Liver (tissue), 9 donors: Measurements from ENCODE around the gene WNT7B. TPM values are rescaled to one million over a fixed set of nuclear protein-coding genes. Genes with fewer than 3 reads are reported as not detected.

ENCODE experiments used
- DNase-seq: peaks from one replicate; pipeline ENCODE4 v3.0.0-alpha.2; 2017; ENCODE audit warnings: low spot score
- H3K27ac ChIP-seq, 2 donors: one replicate each; pipeline ENCODE4 v1.7.0; 2013; ENCODE audit warnings: inconsistent platforms in 2 of 2, low read length in 2 of 2, control low read depth in 1 of 2, low read depth in 1 of 2, mild to moderate bottlenecking in 1 of 2
- H3K27me3 ChIP-seq, 4 donors: one replicate each; pipeline versions ENCODE4 v1.6.1 to v1.7.0; 2013; ENCODE audit warnings: low read length in 3 of 4, inconsistent platforms in 1 of 4, mild to moderate bottlenecking in 1 of 4, moderate library complexity in 1 of 4; ENCODE audit not compliant: control insufficient read depth in 4 of 4, insufficient read depth in 4 of 4
- H3K36me3 ChIP-seq, 4 donors: one replicate each; pipeline versions ENCODE4 v1.6.1 to v1.7.0; 2013; ENCODE audit warnings: low read length in 3 of 4, mild to moderate bottlenecking in 3 of 4, low read depth in 1 of 4, moderate library complexity in 1 of 4; ENCODE audit not compliant: control insufficient read depth in 4 of 4, insufficient read depth in 3 of 4
- H3K4me1 ChIP-seq, 4 donors: one replicate each; pipeline versions ENCODE4 v1.6.1 to v1.7.0; 2013; ENCODE audit warnings: low read length in 3 of 4, mild to moderate bottlenecking in 3 of 4, moderate library complexity in 1 of 4; ENCODE audit not compliant: control insufficient read depth in 4 of 4, insufficient read depth in 4 of 4
- H3K4me3 ChIP-seq, 3 donors: one replicate each; pipeline versions ENCODE4 v1.6.1 to v1.7.0; 2013; ENCODE audit warnings: low read length in 3 of 3, control low read depth in 1 of 3, low read depth in 1 of 3, mild to moderate bottlenecking in 1 of 3
- H3K9ac ChIP-seq, 2 donors: one replicate each; pipeline ENCODE4 v1.7.0; 2013; ENCODE audit warnings: low read length in 2 of 2, mild to moderate bottlenecking in 2 of 2, moderate library complexity in 2 of 2, control low read depth in 1 of 2, low read depth in 1 of 2
- H3K9me3 ChIP-seq, 4 donors: one replicate each; pipeline versions ENCODE4 v1.6.1 to v1.7.0; 2013; ENCODE audit warnings: low read length in 3 of 4; ENCODE audit not compliant: control insufficient read depth in 4 of 4
- CTCF ChIP-seq: fragments of 150-350 bp; IDR thresholded peaks from 2 replicates; pipeline ENCODE4 v1.5.1; 2017; ENCODE audit warnings: improper control_type of control experiment, low read depth, low read length; ENCODE audit not compliant: missing input control
- EGR1 ChIP-seq, 2 donors: IDR thresholded peaks; 2 replicates each; pipeline ENCODE4 v1.6.1; 2016 to 2018; ENCODE audit warnings: antibody characterized with exemption in 2 of 2, low read depth in 2 of 2
- FOXA1 ChIP-seq: IDR thresholded peaks from 2 replicates; pipeline ENCODE4 v1.6.1; 2016; ENCODE audit warnings: antibody characterized with exemption
- FOXA2 ChIP-seq: IDR thresholded peaks from 2 replicates; pipeline ENCODE4 v1.6.1; 2016; ENCODE audit warnings: antibody characterized with exemption
- GABPA ChIP-seq, 2 donors: IDR thresholded peaks in 1 of 2; conservative IDR thresholded peaks in 1 of 2; 2 replicates each; pipeline ENCODE4 v1.6.1; 2016; ENCODE audit warnings: antibody characterized with exemption in 2 of 2, mild to moderate bottlenecking in 1 of 2, moderate library complexity in 1 of 2
- HNF4A ChIP-seq, 2 donors: conservative IDR thresholded peaks; 2 replicates each; pipeline ENCODE4 v1.6.1; 2016; ENCODE audit warnings: antibody characterized with exemption in 2 of 2, mild to moderate bottlenecking in 2 of 2
- HNF4G ChIP-seq: IDR thresholded peaks from 2 replicates; pipeline ENCODE4 v1.6.1; 2016; ENCODE audit warnings: antibody characterized with exemption
- JUND ChIP-seq, 2 donors: IDR thresholded peaks; 2 replicates each; pipeline ENCODE4 v1.6.1; 2016; ENCODE audit warnings: antibody characterized with exemption in 2 of 2
- MAX ChIP-seq: IDR thresholded peaks from 2 replicates; pipeline ENCODE4 v1.6.1; 2016; ENCODE audit warnings: antibody characterized with exemption
- NR2F2 ChIP-seq: IDR thresholded peaks from 2 replicates; pipeline ENCODE4 v1.6.1; 2016; ENCODE audit warnings: antibody characterized with exemption
- RAD21 ChIP-seq, 2 donors: IDR thresholded peaks; 2 replicates each; pipeline ENCODE4 v1.6.1; 2016; ENCODE audit warnings: antibody characterized with exemption in 2 of 2, mild to moderate bottlenecking in 2 of 2
- RXRA ChIP-seq, 2 donors: IDR thresholded peaks; 2 replicates each; pipeline ENCODE4 v1.6.1; 2017 to 2018; ENCODE audit warnings: antibody characterized with exemption in 2 of 2, mild to moderate bottlenecking in 1 of 2
- SP1 ChIP-seq: IDR thresholded peaks from 2 replicates; pipeline ENCODE4 v1.6.1; 2018; ENCODE audit warnings: antibody characterized with exemption, mild to moderate bottlenecking
- TAF1 ChIP-seq: conservative IDR thresholded peaks from 2 replicates; pipeline ENCODE4 v1.6.1; 2016; ENCODE audit warnings: antibody characterized with exemption, mild to moderate bottlenecking
- YY1 ChIP-seq: IDR thresholded peaks from 2 replicates; pipeline ENCODE4 v1.6.1; 2016; ENCODE audit warnings: antibody characterized with exemption, mild to moderate bottlenecking
- ZBTB33 ChIP-seq: IDR thresholded peaks from 2 replicates; pipeline ENCODE4 v1.6.1; 2016; ENCODE audit warnings: antibody characterized with exemption
- WGBS: extraction: QIAGEN DNeasy Blood & Tissue Kit; methylation state at CpG from one replicate; pipeline ENCODE4 v1.1.7; 2013; 5-methylcytosine and 5-hydroxymethylcytosine counted together
- polyA plus RNA-seq, 2 donors: library from polyadenylated mRNA; stranded (reverse) in 1 of 2; unstranded in 1 of 2; fragments of 200-250 nt in 1 of 2; fragments of >200 nt in 1 of 2; fragmentation: Nextera tagmentation in 1 of 2; extraction: Ambion mirVana in 1 of 2; gene quantifications; one replicate each; pipeline versions ENCODE4 v1.2.1 to v1.2.3, GENCODE V29; 2013 to 2015
- total RNA-seq, 2 donors: library from RNA; depleted of rRNA; stranded (reverse); fragments of >200 nt; gene quantifications; one replicate each; pipeline ENCODE4 v1.2.3, GENCODE V29; 2014
- TF ChIP-seq, protein P1 (sequence below): IDR thresholded peaks from 2 replicates; pipeline ENCODE4 v1.6.1; 2016; ENCODE audit warnings: antibody characterized with exemption
- TF ChIP-seq, protein P2 (sequence below): IDR thresholded peaks from 2 replicates; pipeline ENCODE4 v1.6.1; 2016; ENCODE audit warnings: antibody characterized with exemption, mild to moderate bottlenecking
- donor health status: healthy.
- donor health status: healthy.
- donor health status: healthy.
- donor health status: healthy.
- donor health status: healthy.

WNT7B gene
- total and polyA plus RNA-seq, 4 donors: 0.06 to 0.28 TPM; not detected in 2

- Histone ChIP-seq H3K27ac (no peak overlapping the region), H3K36me3 (no peaks in the 10 kb centered on the region), H3K27me3 (peaks cover 0 to 13% (median 0%) of the 10 kb centered on the region in 4 donors), H3K4me3 (no peak overlapping the region), H3K9me3 (no peaks in the 10 kb centered on the region), H3K9ac (no peak overlapping the region), H3K4me1 (no peaks in the 10 kb centered on the region)
- TF ChIP-seq MAX (no peak), EGR1 (IDR thresholded peaks at IDR 0.05; ENCODE audit: low read depth in 2 of 2) (no peak), RAD21 (IDR thresholded peaks at IDR 0.05) (no peak), HNF4A (conservative IDR thresholded peaks at IDR 0.05) (no peak), SP1 (no peak), ZBTB33 (no peak), CTCF (no peak), NR2F2 (no peak), HNF4G (no peak), YY1 (no peak), TAF1 (no peak), FOXA2 (no peak), FOXA1 (no peak), JUND (IDR thresholded peaks at IDR 0.05) (no peak), GABPA (IDR thresholded peaks at IDR 0.05 in 1 of 2, conservative IDR thresholded peaks at IDR 0.05 in 1 of 2) (no peak), RXRA (IDR thresholded peaks at IDR 0.05) (no peak)
- TF ChIP-seq, protein P1, sequence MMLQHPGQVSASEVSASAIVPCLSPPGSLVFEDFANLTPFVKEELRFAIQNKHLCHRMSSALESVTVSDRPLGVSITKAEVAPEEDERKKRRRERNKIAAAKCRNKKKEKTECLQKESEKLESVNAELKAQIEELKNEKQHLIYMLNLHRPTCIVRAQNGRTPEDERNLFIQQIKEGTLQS: no peak
- TF ChIP-seq, protein P2, sequence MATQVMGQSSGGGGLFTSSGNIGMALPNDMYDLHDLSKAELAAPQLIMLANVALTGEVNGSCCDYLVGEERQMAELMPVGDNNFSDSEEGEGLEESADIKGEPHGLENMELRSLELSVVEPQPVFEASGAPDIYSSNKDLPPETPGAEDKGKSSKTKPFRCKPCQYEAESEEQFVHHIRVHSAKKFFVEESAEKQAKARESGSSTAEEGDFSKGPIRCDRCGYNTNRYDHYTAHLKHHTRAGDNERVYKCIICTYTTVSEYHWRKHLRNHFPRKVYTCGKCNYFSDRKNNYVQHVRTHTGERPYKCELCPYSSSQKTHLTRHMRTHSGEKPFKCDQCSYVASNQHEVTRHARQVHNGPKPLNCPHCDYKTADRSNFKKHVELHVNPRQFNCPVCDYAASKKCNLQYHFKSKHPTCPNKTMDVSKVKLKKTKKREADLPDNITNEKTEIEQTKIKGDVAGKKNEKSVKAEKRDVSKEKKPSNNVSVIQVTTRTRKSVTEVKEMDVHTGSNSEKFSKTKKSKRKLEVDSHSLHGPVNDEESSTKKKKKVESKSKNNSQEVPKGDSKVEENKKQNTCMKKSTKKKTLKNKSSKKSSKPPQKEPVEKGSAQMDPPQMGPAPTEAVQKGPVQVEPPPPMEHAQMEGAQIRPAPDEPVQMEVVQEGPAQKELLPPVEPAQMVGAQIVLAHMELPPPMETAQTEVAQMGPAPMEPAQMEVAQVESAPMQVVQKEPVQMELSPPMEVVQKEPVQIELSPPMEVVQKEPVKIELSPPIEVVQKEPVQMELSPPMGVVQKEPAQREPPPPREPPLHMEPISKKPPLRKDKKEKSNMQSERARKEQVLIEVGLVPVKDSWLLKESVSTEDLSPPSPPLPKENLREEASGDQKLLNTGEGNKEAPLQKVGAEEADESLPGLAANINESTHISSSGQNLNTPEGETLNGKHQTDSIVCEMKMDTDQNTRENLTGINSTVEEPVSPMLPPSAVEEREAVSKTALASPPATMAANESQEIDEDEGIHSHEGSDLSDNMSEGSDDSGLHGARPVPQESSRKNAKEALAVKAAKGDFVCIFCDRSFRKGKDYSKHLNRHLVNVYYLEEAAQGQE: no peak
- no peak for DNase-seq
- WGBS: 88% methylated on average over 7 of the region's 7 CpGs
Measured at GRCh38 chr22:45886540-45886939, 90.4 kb downstream of the WNT7B start.
